Measurements from ENCODE around the gene RNF166. TPM values are rescaled to one million over a fixed set of nuclear protein-coding genes. Genes with fewer than 3 reads are reported as not detected.

Gene RNF166
- total RNA-seq, 1 experiment from 2014 or later: 46.2 TPM

- no peak for ATAC-seq
- POLR2A ChIA-PET: no interaction called here
- H3K36me3 Mint-ChIP-seq: no peaks in the 10 kb centered on the region
- no peaks in the 10 kb centered on the region for H3K9me3 Mint-ChIP-seq
- no peak for DNase-seq (ENCODE audit: low spot score)
- CTCF ChIA-PET: interaction anchor here (2.1 to 4.1 kb wide), 5 partner anchors 11 to 431 kb away, joined by 36 to 185 read pairs (median 108); partner anchors contain the start of gene PIEZO1
- no peak overlapping the region for H3K4me3 Mint-ChIP-seq
- no peaks in the 10 kb centered on the region for H3K4me1 Mint-ChIP-seq
- no peaks in the 10 kb centered on the region for H3K27me3 Mint-ChIP-seq (ENCODE audit: low read depth)
- H3K27ac Mint-ChIP-seq: no peak overlapping the region
- TF ChIP-seq GRHL2 (CRISPR knock-in tag; IDR thresholded peaks at IDR 0.05; ENCODE audit: insufficient replicate concordance, severe bottlenecking): no peak
Measured at GRCh38 chr16:88736088-88736487, 29.9 kb upstream of the RNF166 start.

- Mint-ChIP-seq H3K27me3 (ENCODE audit: low read depth) (no peaks in the 10 kb centered on the region), H3K36me3 (no peaks in the 10 kb centered on the region), H3K9me3 (no peaks in the 10 kb centered on the region), H3K4me1 (no peaks in the 10 kb centered on the region), H3K27ac (no peak overlapping the region), H3K4me3 (no peak overlapping the region)
- ChIA-PET POLR2A (no interaction called here), CTCF (interaction anchor here (1.4 to 4.1 kb wide), 4 partner anchors 11 to 63 kb away, joined by 6 to 185 read pairs (median 94); no protein-coding TSS in a partner anchor)
- TF ChIP-seq MLX (CRISPR knock-in tag; IDR thresholded peaks at IDR 0.05) (no peak), ATF3 (CRISPR knock-in tag; conservative IDR thresholded peaks at IDR 0.05) (no peak), NFYB (CRISPR knock-in tag; conservative IDR thresholded peaks at IDR 0.05; ENCODE audit: low read depth) (no peak), TCF7 (CRISPR knock-in tag; IDR thresholded peaks at IDR 0.05; ENCODE audit: low read depth) (no peak)
- ATAC-seq (no peak), DNase-seq (ENCODE audit: low spot score) (no peak)
Measured at GRCh38 chr16:88735616-88736015, 29.4 kb upstream of the RNF166 start.

- POLR2A ChIA-PET: no interaction called here
- no peak for TF ChIP-seq ZBTB43 (CRISPR knock-in tag; IDR thresholded peaks at IDR 0.05)
- H3K27me3 Mint-ChIP-seq (ENCODE audit: low read depth): no peaks in the 10 kb centered on the region
- H3K4me1 Mint-ChIP-seq: no peaks in the 10 kb centered on the region
- no peak overlapping the region for H3K27ac Mint-ChIP-seq
- no peaks in the 10 kb centered on the region for H3K9me3 Mint-ChIP-seq
- H3K36me3 Mint-ChIP-seq: no peaks in the 10 kb centered on the region
- DNase-seq (ENCODE audit: low spot score) (no peak), ATAC-seq (no peak)
- CTCF ChIA-PET: interaction anchor here (1.4 to 4.1 kb wide), 3 partner anchors 12 to 62 kb away, joined by 6 to 185 read pairs (median 80); no protein-coding TSS in a partner anchor
- H3K4me3 Mint-ChIP-seq: no peak overlapping the region
Measured at GRCh38 chr16:88735121-88735520, 28.9 kb upstream of the RNF166 start.

- H3K4me3 Mint-ChIP-seq: no peak overlapping the region
- no peak for TF ChIP-seq ZSCAN18 (CRISPR knock-in tag; IDR thresholded peaks at IDR 0.05)
- TF ChIP-seq SP1 (CRISPR knock-in tag; conservative IDR thresholded peaks at IDR 0.05): no peak
- no peak for TF ChIP-seq NR2C2 (CRISPR knock-in tag; IDR thresholded peaks at IDR 0.05)
- TF ChIP-seq HMGXB4 (CRISPR knock-in tag; IDR thresholded peaks at IDR 0.05): no peak
- TF ChIP-seq AFF4 (CRISPR knock-in tag; IDR thresholded peaks at IDR 0.05; ENCODE audit: borderline replicate concordance): no peak
- no peak for TF ChIP-seq NFATC4 (CRISPR knock-in tag; IDR thresholded peaks at IDR 0.05)
- TF ChIP-seq SMAD3 (CRISPR knock-in tag; IDR thresholded peaks at IDR 0.05; ENCODE audit: borderline replicate concordance): no peak
- TF ChIP-seq ZNF425 (CRISPR knock-in tag; conservative IDR thresholded peaks at IDR 0.05): no peak
- TF ChIP-seq KAT7 (CRISPR knock-in tag; IDR thresholded peaks at IDR 0.05; ENCODE audit: borderline replicate concordance): no peak
- TF ChIP-seq IRF2 (CRISPR knock-in tag; IDR thresholded peaks at IDR 0.05; ENCODE audit: borderline replicate concordance, low read depth): no peak
- TF ChIP-seq ZNF263 (CRISPR knock-in tag; IDR thresholded peaks at IDR 0.05; ENCODE audit: low read depth): no peak
Measured at GRCh38 chr16:88734361-88734728, 28.1 kb upstream of the RNF166 start.

More at GRCh38 chr16:88734361-88734728, 28.1 kb upstream of the RNF166 start:
- H3K4me1 Mint-ChIP-seq: no peaks in the 10 kb centered on the region
- ATAC-seq: no peak
- no peaks in the 10 kb centered on the region for H3K9me3 Mint-ChIP-seq
- H3K36me3 Mint-ChIP-seq: no peaks in the 10 kb centered on the region
- ChIA-PET POLR2A (no interaction called here), CTCF (interaction anchor here (1.4 to 4.1 kb wide), 3 partner anchors 12 to 62 kb away, joined by 6 to 185 read pairs (median 80); no protein-coding TSS in a partner anchor)
- no peak for DNase-seq (ENCODE audit: low spot score)
- no peak overlapping the region for H3K27ac Mint-ChIP-seq
- H3K27me3 Mint-ChIP-seq (ENCODE audit: low read depth): no peaks in the 10 kb centered on the region

Measured in WTC11 (cell line).